ENCODE measurements around the gene ESR2.

- no peak for TF ChIP-seq CTCF (IDR thresholded peaks at IDR 0.05; ENCODE audit: low read depth, low read length, missing input control)
- TF ChIP-seq REST (IDR thresholded peaks at IDR 0.05) = no peak
- no peak for TF ChIP-seq RAD21 (IDR thresholded peaks at IDR 0.05)
- no peak for TF ChIP-seq GABPA (IDR thresholded peaks at IDR 0.05 in 1 of 2, conservative IDR thresholded peaks at IDR 0.05 in 1 of 2)
- no peak for TF ChIP-seq TAF1 (conservative IDR thresholded peaks at IDR 0.05)
Measured at GRCh38 chr14:64074961-64075612, 219.1 kb downstream of the ESR2 start.

All from liver (tissue), 3 donors.